Measurements from ENCODE around the gene MAPKAPK5.

GRCh38 chr12:111807232-111807631, 34.8 kb upstream of the MAPKAPK5 start:
- TF ChIP-seq CTCF (IDR thresholded peaks at IDR 0.05) = no peak
- TF ChIP-seq POLR2A (IDR thresholded peaks at IDR 0.05) = no peak
- TF ChIP-seq POLR2AphosphoS5 (IDR thresholded peaks at IDR 0.05) = no peak
